Renal cortex interstitium (tissue), 15 donors: ENCODE results near the gene YBX2. TPM values are rescaled to one million over a fixed set of nuclear protein-coding genes. Genes with fewer than 3 reads are reported as not detected.
"Not testable (repeated sequence)": the region's sequence is repeated elsewhere in the genome, so short reads cannot be mapped to it uniquely, and the experiment has no call there.

ENCODE experiments used
- DNase-seq, 11 donors: peaks; one replicate each; pipeline ENCODE4 v3.0.0-alpha.2; 2013; ENCODE audit warnings: low read depth in 9 of 11, low spot score in 4 of 11; ENCODE audit errors: extremely low read depth in 1 of 11
- long read RNA-seq, 16 experiments: transcript quantifications; one replicate each; lab custom pipeline, GENCODE V29; 2026
- polyA plus RNA-seq, 3 donors: library from polyadenylated mRNA; unstranded; fragments of 120-200 nt; gene quantifications; one replicate each; pipeline ENCODE4 v1.2.1, GENCODE V29; 2013; ENCODE audit not compliant: insufficient read length in 3 of 3

The YBX2 gene
- polyA plus RNA-seq = 1 to 10 TPM; 3.8 to 5.3 (median 5.2) TPM
- long read RNA-seq, donor 1 = 0 reads
- long read RNA-seq, donor 2, partial matches to known transcripts = 0 of 1 reads
- long read RNA-seq, donor 2, other reads (novel, unspliced or antisense) = 0 of 1 reads
- long read RNA-seq, donor 3, partial matches to known transcripts = 0 of 1 reads
- long read RNA-seq, donor 3, other reads (novel, unspliced or antisense) = 0 of 1 reads
- long read RNA-seq, donor 4, partial matches to known transcripts = 0 of 1 reads
- long read RNA-seq, donor 4, other reads (novel, unspliced or antisense) = 0 of 1 reads
- long read RNA-seq, donor 5 = 0 reads
- long read RNA-seq, donor 6 = 0 reads
- long read RNA-seq, donor 7 = 0 reads
- long read RNA-seq, donor 8 = 0 reads
- long read RNA-seq, donor 9, partial matches to known transcripts = 0 of 1 reads
- long read RNA-seq, donor 9, other reads (novel, unspliced or antisense) = 0 of 1 reads
- long read RNA-seq, donor 10 = 0 reads
- long read RNA-seq, donor 11, partial matches to known transcripts = 0 of 1 reads
- long read RNA-seq, donor 11, other reads (novel, unspliced or antisense) = 0 of 1 reads
- long read RNA-seq, donor 12 = 0 reads
- long read RNA-seq, donor 13 = 0 reads
- long read RNA-seq, donor 14 = 0 reads
- long read RNA-seq, donor 15 = 0 reads
- long read RNA-seq, donor 16, partial matches to known transcripts = 500 of 542 reads
- long read RNA-seq, donor 16, other reads (novel, unspliced or antisense) = 40 of 542 reads

DNA sequence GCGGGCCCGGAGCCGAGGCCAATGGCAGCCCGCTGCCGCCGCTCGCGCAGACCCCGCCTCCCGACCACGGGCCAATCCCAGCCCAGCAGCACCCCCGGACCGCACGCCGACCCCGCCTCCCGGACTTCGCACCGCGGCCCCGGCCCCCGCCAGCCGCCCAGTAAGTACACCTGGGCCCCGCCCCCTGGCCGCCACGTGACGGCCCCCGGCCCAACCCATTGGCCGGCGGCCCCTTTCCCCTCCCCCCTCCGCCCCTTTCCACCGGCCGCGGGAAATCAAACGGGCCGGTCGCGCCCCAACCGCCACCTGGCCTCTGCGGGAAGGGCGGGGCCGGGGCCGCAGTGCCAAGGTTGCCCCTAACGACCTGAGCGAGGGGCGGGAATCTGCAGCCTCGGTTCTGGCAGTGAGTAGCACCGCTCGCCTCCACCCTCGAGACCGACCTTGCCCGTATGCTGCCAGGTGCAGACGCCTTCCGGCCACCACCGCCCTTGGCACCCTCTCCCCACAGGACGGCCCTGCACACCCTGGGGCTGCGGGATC lies at the start of gene YBX2:
Gene YBX2 (minus strand): TSS at position 26 of the 540 bp plus-strand sequence. CDS start 139 bp downstream, outside the sequence.
- peak in 1 of 11 donors; percentile 54 for DNase-seq

DNA sequence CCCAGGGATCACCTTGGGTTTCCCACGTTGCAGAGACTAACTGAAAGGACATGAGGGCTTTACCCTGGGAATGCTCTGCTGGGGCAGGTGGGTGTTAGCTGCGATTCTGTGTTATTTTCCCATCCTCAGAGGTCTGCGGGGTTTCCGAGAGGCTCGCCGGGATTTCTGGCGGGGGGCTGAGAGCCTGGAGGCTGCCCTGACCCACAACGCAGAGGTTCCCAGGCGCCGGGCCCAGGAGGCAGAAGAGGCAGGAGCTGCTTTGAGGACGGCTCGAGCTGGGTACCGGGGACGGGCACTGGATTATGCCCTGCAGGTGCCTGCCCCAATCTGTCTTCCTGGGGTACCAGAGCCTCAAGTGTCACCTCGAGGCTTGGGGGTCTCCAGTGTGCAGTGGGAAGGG lies 48.8 kb upstream of the YBX2 start:
- DNase-seq = no peak

DNA sequence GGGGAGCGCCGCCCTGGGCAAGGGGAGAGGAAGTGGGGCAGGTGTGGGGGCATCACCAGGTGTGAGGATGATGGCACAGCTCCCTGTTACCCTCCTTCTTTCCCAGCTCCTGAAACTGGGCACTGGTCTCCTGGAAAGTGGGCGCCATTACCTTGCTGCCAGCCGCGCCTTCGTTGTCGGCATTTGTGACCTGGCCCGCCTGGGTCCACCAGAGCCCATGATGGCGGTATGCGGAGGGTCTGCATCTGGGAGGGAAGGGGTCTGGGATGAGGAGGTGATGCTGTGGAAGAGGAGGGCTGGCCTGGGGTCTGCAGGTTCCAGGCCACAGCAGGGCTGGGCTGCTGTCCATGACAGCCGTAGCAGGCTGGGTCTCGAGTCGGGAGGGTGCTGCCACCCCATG lies 47.4 kb upstream of the YBX2 start:
- DNase-seq = no peak

GRCh38 chr17:7340179-7340578 lies 45.7 kb upstream of the YBX2 start:
- DNase-seq = no peak

DNA sequence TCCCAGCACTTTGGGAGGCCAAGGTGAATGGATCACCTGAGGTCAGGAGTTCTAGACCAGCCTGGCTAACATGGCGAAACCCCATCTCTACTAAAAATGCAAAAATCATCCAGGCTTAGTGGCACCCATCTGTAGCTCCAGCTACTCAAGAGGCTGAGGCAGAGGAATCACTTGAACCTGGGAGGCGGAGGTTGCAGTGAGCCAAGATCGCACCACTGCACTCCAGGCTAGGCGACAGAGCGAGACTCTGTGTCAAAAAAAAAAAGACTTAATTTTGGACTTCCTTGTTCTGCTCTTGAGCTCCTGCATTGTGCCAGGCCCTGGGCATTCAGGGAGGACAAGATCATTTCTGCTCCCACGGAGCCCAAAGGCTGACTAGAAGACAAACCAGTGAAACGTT lies 43.2 kb upstream of the YBX2 start:
- DNase-seq = not testable (repeated sequence)

DNA sequence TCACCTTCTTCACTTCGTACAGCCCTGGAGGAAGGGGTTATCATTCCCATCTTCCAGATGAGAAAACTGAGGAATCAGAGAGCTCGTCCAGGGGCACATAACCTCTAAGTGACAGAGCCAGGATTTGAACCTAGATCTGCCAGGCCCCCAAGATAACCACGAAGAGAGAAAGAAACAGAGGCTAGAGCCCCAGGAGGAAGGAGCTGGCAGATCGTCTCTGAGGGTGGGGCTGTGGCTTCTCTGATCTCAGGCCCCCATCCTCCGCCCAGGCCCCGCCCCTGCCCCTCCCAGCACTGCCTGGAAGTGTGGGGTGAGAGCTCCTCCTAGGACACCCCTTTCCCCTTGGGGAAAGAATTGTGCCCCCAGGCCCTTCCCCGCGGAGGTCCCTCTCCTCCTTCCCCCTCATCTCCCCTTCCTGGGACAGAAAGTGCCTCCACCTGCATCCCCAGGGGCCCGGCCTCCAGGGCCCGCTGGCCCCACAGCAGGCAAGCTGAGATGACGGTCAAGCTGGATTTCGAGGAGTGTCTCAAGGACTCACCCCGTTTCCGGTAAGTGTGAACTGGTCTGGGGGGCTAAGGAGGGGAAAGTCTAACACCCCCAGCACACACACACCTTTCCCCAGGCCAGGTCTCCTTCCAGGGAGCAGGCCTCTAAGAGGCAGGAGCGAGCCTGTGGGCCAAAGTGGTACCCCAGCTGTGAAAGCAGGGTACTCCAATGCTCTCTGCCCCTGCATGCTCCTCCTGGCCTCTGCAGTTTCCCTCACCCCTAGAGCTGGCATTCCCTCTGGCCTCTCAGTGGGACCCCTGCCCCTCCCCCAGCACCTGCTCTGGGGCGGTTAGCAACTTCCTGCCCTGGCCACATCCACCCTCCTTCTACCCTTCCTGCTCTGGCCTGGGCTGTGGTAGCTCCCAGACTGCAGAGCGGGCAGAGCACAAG lies 42.1 kb upstream of the YBX2 start, which contains the start of gene ACAP1:
Gene ACAP1 (plus strand): TSS at position 290 of the 936 bp plus-strand sequence. CDS start 206 bp downstream, at position 496.
- no peak for DNase-seq

DNA sequence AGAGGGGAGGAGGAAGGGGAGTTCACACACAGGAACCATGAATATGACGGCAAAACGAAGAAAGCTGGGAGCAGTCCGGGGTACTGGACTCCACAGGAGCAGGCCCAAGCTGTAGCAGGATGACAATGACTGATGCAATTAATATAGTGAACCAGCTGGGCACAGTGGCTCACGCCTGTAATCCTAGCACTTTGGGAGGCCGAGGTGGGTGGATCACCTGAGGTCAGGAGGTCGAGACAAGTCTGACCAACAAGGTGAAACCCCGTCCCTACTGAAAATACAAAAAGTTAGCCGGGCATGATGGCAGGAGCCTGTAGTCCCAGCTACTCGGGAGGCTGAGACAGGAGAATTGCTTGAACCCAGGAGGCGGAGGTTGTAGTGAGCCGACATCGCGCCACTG lies 41.3 kb upstream of the YBX2 start:
- DNase-seq = not testable (repeated sequence)

GRCh38 chr17:7334938-7335538 lies 40.6 kb upstream of the YBX2 start:
- DNase-seq = no peak

- not testable (repeated sequence) for DNase-seq
These were observed 38.2 kb upstream of the YBX2 start for GRCh38 chr17:7332600-7333069.

- DNase-seq = no peak
These were observed 37.7 kb upstream of the YBX2 start for GRCh38 chr17:7332111-7332510.

DNA sequence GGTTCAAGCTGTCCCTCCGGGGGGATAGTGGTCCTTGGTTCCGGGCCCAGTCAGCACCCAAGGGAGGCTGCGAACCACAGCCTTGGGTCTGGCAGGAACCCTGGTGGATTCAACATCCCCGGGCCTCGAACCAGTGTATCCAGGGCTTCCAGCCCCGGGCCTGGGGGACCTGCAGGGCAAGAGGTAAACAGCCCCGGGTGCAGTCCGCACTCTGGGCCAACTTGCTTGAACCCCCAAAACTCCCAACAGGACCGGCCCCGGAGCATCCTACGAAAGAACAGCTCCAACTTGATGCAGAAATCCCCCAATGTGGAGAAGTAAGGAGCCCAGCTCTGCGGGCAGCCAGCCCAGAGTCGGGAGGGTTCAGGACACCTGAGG lies 36.2 kb upstream of the YBX2 start:
- DNase-seq = no peak

GRCh38 chr17:7329997-7330637 lies 35.7 kb upstream of the YBX2 start:
- peak in 7 of 11 donors; percentile 70 to 82 (median 80) for DNase-seq

GRCh38 chr17:7329374-7329996 lies 35.0 kb upstream of the YBX2 start:
- peak; percentile 97 to 99 (median 98) for DNase-seq

GRCh38 chr17:7328840-7329373 lies 34.5 kb upstream of the YBX2 start, which contains the start of gene NEURL4:
NEURL4 (minus strand) TSS chr17:7329335; CDS start chr17:7329312, 23 bp downstream.
- DNase-seq = no peak

GRCh38 chr17:7328009-7328408 lies 33.6 kb upstream of the YBX2 start:
- DNase-seq = no peak

- no peak for DNase-seq
These were observed 33.1 kb upstream of the YBX2 start for GRCh38 chr17:7327501-7327900.

GRCh38 chr17:7327056-7327455 lies 32.6 kb upstream of the YBX2 start:
- DNase-seq = no peak
